Measurements from ENCODE around the gene IL12A.

The IL12A gene

DNA sequence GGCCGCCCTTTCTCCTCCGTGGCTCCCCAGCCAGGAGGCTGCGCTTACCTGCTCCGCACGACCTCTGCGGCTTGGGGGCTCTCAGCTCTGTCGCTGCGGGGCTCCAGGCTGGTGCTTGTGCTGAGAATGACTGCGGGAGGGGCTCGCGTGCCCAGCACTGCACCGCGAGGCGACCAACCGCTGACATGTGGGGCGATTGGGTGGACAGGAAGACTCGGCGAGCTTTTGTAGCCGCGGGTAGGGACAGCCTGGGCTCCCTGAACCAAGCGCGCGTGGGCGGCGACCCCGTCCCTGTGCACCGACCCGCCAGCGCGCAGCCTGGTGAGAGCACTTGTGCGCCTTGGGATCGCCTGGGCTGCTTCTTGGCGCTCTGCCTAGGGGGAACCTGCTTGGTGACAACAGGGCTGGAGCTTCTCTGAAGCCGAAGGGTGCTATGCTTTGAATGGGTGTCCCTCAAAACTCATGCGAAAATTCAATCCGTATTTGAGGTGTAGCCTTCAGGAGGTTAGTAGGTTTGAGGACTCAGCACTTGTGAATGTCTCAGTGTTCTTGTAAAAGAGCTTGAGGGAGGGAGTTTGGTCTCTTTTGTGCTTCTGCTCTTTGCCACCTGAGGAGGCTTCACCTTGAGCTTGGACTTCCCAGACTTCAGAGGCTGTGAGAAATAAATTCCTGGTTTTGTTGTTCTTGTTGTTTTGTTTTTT lies 50.4 kb downstream of the IL12A start:
- DNase-seq: peak; percentile 27

DNA sequence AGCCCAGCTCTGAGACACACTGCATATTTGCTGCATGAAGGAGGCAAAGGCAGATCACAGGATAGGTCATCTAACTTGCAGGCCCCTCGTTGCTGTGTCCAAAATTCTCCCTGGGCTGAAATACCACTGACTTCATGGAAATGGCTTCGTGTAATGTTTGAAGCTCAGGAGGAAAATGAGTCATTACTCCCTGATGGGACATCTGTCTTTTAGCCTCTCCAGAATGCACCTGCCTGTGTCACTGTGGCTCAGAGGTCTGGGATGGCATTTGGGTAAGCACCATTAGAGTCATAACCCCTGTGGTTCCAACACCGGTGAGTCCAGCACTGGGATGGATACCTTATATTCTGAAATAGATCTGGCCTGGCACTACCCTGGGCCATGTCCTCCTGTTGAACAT lies 51.5 kb downstream of the IL12A start:
- no peak for DNase-seq

DNA sequence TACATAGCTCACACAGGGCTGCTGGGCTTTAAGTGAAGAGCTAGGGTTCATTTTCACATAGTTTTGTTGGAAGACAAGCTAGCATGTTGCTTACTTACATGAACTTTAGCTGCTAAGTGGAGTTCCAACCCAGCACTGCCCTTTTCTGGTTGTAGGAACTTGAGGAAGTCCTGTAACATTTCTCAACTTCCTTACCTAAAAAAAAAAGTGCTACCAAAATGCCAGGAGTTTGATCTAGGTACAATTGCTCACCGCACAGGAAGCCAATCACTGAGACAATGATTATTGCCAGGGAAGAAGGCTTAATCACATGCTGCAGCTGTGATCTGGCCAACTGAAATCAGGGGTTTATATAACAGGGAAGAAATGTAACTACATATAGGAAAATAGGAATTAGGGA lies 52.8 kb downstream of the IL12A start:
- no peak for DNase-seq

DNA sequence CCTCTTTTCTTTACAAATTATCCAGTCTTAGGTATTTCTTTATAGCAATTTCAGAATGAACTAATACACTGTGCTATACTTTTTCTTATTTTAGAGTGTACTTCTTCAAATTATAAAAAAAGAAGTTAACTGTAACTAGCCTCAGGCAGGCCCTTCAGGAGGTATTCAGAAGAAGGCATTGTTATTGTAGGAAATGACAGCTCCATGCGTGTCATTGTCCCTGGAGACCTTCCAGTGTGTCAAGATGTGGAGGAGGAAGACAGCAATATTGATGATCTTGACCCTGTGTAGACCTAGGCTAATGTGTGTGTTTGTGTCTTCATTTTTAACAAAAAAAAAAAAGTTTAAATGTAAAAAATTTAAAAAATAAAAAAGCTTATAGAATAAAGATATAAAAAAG lies 55.5 kb downstream of the IL12A start:
- DNase-seq: no peak

Data from NCI-H2107 (cell line).